Measurements from ENCODE around the gene CBFB.

DNA sequence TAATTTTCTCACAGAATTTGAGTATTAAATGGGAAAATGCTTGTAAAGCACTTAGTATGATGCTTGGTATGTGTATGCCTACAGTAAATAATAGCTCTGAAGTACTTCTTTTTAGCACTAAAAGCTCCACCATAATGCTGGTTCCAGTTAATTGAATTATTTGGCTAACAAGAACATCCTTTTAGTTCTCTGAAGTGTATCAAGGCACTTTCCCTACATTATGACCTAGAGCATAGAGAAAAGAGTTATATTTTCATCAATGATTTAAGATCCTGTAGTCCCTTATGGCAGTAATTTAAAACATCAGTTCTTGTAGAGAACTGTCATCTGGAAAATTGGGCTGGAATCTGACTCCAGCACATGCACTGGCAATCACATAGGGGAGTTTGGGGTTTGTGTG, 58.9 kb downstream of the CBFB start:
- TF ChIP-seq POLR2A (IDR thresholded peaks at IDR 0.05): no peak
- TF ChIP-seq POLR2AphosphoS5 (IDR thresholded peaks at IDR 0.05): no peak
- TF ChIP-seq, protein P1, sequence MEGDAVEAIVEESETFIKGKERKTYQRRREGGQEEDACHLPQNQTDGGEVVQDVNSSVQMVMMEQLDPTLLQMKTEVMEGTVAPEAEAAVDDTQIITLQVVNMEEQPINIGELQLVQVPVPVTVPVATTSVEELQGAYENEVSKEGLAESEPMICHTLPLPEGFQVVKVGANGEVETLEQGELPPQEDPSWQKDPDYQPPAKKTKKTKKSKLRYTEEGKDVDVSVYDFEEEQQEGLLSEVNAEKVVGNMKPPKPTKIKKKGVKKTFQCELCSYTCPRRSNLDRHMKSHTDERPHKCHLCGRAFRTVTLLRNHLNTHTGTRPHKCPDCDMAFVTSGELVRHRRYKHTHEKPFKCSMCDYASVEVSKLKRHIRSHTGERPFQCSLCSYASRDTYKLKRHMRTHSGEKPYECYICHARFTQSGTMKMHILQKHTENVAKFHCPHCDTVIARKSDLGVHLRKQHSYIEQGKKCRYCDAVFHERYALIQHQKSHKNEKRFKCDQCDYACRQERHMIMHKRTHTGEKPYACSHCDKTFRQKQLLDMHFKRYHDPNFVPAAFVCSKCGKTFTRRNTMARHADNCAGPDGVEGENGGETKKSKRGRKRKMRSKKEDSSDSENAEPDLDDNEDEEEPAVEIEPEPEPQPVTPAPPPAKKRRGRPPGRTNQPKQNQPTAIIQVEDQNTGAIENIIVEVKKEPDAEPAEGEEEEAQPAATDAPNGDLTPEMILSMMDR (IDR thresholded peaks at IDR 0.05): no peak
- no peak for TF ChIP-seq EP300 (IDR thresholded peaks at IDR 0.05; ENCODE audit: low read depth)

Measured in transverse colon (tissue), 4 donors.